ENCODE results near the gene ENTPD8. TPM values are rescaled to one million over a fixed set of nuclear protein-coding genes. Genes with fewer than 3 reads are reported as not detected.

ENTPD8 gene
- total RNA-seq, 4 donors from 2014 or later: not detected

GRCh38 chr9:137398561-137399468 lies 42.3 kb downstream of the ENTPD8 start:
- TF ChIP-seq CTCF (IDR thresholded peaks at IDR 0.05) (no peak), POLR2A (IDR thresholded peaks at IDR 0.05) (no peak), EP300 (IDR thresholded peaks at IDR 0.05) (no peak)
- H3K4me3 ChIP-seq: no peak overlapping the region
- peaks cover 0 to 37% (median 0%) of the 10 kb centered on the region in 3 donors for H3K36me3 ChIP-seq
- no peaks in the 10 kb centered on the region for H3K27me3 ChIP-seq
- H3K9me3 ChIP-seq: no peaks in the 10 kb centered on the region
- peaks cover 0 to 8% (median 0%) of the 10 kb centered on the region in 4 donors for H3K4me1 ChIP-seq
- no peak overlapping the region for H3K27ac ChIP-seq
- 95 to 97% methylated on average over 60 of the region's 60 CpGs for WGBS, 2 donors
- DNase-seq (ENCODE audit: low spot score in 2 of 2): no peak

GRCh38 chr9:137397675-137398423 lies 43.3 kb downstream of the ENTPD8 start:
- DNase-seq (ENCODE audit: low spot score in 2 of 2): no peak
- Histone ChIP-seq H3K27me3 (no peaks in the 10 kb centered on the region), H3K9me3 (no peaks in the 10 kb centered on the region), H3K27ac (no peak overlapping the region), H3K4me1 (peaks cover 0 to 8% (median 0%) of the 10 kb centered on the region in 4 donors), H3K4me3 (no peak overlapping the region), H3K36me3 (peaks cover 0 to 45% (median 0%) of the 10 kb centered on the region in 3 donors)
- 93% methylated on average over 20 of the region's 20 CpGs for WGBS, 2 donors
- no peak for TF ChIP-seq EP300 (IDR thresholded peaks at IDR 0.05)
- no peak for TF ChIP-seq CTCF (IDR thresholded peaks at IDR 0.05)
- TF ChIP-seq POLR2A (IDR thresholded peaks at IDR 0.05): no peak

GRCh38 chr9:137396634-137397367 lies 44.4 kb downstream of the ENTPD8 start:
- Histone ChIP-seq H3K27me3 (no peaks in the 10 kb centered on the region), H3K27ac (no peak overlapping the region), H3K9me3 (no peaks in the 10 kb centered on the region), H3K36me3 (peaks cover 0 to 55% (median 0%) of the 10 kb centered on the region in 3 donors), H3K4me3 (no peak overlapping the region), H3K4me1 (peaks cover 0 to 8% (median 0%) of the 10 kb centered on the region in 4 donors)
- TF ChIP-seq EP300 (IDR thresholded peaks at IDR 0.05) (no peak), CTCF (IDR thresholded peaks at IDR 0.05) (no peak), POLR2A (IDR thresholded peaks at IDR 0.05) (no peak)
- WGBS, 2 donors: 95 to 97% methylated on average over 20 to 22 of the region's 26 CpGs
- no peak for DNase-seq (ENCODE audit: low spot score in 2 of 2)

GRCh38 chr9:137396227-137396626 lies 44.9 kb downstream of the ENTPD8 start:
- H3K27me3 ChIP-seq: no peaks in the 10 kb centered on the region
- H3K4me1 ChIP-seq: peaks cover 0 to 8% (median 0%) of the 10 kb centered on the region in 4 donors
- H3K27ac ChIP-seq: no peak overlapping the region
- H3K36me3 ChIP-seq: peaks cover 0 to 61% (median 0%) of the 10 kb centered on the region in 3 donors
- 75 to 80% methylated on average over 15 of the region's 15 CpGs for WGBS, 2 donors
- TF ChIP-seq CTCF (IDR thresholded peaks at IDR 0.05): no peak
- no peak for TF ChIP-seq POLR2A (IDR thresholded peaks at IDR 0.05)
- TF ChIP-seq EP300 (IDR thresholded peaks at IDR 0.05): no peak
- no peaks in the 10 kb centered on the region for H3K9me3 ChIP-seq
- no peak for DNase-seq (ENCODE audit: low spot score in 2 of 2)
- H3K4me3 ChIP-seq: no peak overlapping the region
